Stimulated activated CD4-positive, alpha-beta T cell treated with anti-CD3 and anti-CD28 coated beads, Interleukin-1b, Interleukin-23, amount 100 ng/mL, for 48 hours (primary cell): ENCODE measurements around the gene RD3L.
"Not testable (repeated sequence)": the region's sequence is repeated elsewhere in the genome, so short reads cannot be mapped to it uniquely, and the experiment has no call there.

ENCODE experiments used
- DNase-seq: peaks from one replicate; pipeline ENCODE4 v3.0.0-alpha.2; 2020

The RD3L gene

GRCh38 chr14:103927566-103927965, 14.8 kb downstream of the RD3L start:
- DNase-seq, result no peak

GRCh38 chr14:103925316-103925715, 17.0 kb downstream of the RD3L start:
- DNase-seq, result no peak

- no peak for DNase-seq
These were observed 18.5 kb downstream of the RD3L start for GRCh38 chr14:103923863-103924262.

- not testable (repeated sequence) for DNase-seq
These were observed 20.5 kb downstream of the RD3L start for GRCh38 chr14:103921855-103922200.

GRCh38 chr14:103920981-103921854, 21.1 kb downstream of the RD3L start:
- peak; percentile 93 for DNase-seq

- DNase-seq, result no peak
These were observed 25.6 kb downstream of the RD3L start for GRCh38 chr14:103916636-103917262.

- DNase-seq, result no peak
These were observed 26.7 kb downstream of the RD3L start for GRCh38 chr14:103915616-103916015.

- DNase-seq, result no peak
These were observed 31.3 kb downstream of the RD3L start for GRCh38 chr14:103910984-103911383.

- DNase-seq, result peak; percentile 76
These were observed 31.9 kb downstream of the RD3L start for GRCh38 chr14:103910262-103910935.

- no peak for DNase-seq
These were observed 32.6 kb downstream of the RD3L start for GRCh38 chr14:103909531-103910261.

- DNase-seq, result no peak
These were observed 33.7 kb downstream of the RD3L start for GRCh38 chr14:103908580-103908979.

GRCh38 chr14:103905842-103906456, 36.4 kb downstream of the RD3L start:
- no peak for DNase-seq

- DNase-seq, result no peak
These were observed 37.7 kb downstream of the RD3L start for GRCh38 chr14:103904493-103905107.

- no peak for DNase-seq
These were observed 42.5 kb downstream of the RD3L start for GRCh38 chr14:103899833-103900232.

GRCh38 chr14:103899316-103899715, 43.0 kb downstream of the RD3L start:
- DNase-seq, result no peak

GRCh38 chr14:103898711-103899110, 43.6 kb downstream of the RD3L start:
- no peak for DNase-seq

- DNase-seq, result no peak
These were observed 44.1 kb downstream of the RD3L start for GRCh38 chr14:103898204-103898603.

- DNase-seq, result no peak
These were observed 45.0 kb downstream of the RD3L start for GRCh38 chr14:103897075-103897947.

- DNase-seq, result no peak
These were observed 45.8 kb downstream of the RD3L start for GRCh38 chr14:103896578-103896977.

- no peak for DNase-seq
These were observed 47.6 kb downstream of the RD3L start for GRCh38 chr14:103894723-103895059.

GRCh38 chr14:103894034-103894722, 48.2 kb downstream of the RD3L start:
- DNase-seq, result no peak
